NCI-H2196 treated with DMSO at 0.1 percent for 48 hours (cell line): ENCODE data around the gene DDX49.

ENCODE experiments used
- DNase-seq: peaks from one replicate; lab custom pipeline; 2025; ENCODE audit not compliant: unreplicated experiment; lab: John Stamatoyannopoulos, UW

DDX49 gene

GRCh38 chr19:18919086-18919899 is at the start of gene DDX49, which contains the start of gene COPE:
TSS of gene DDX49 (plus strand) at chr19:18919715. CDS start at chr19:18919742, 27 bp downstream.
TSS of gene COPE (minus strand) at chr19:18919387. CDS start at chr19:18919348, 39 bp downstream.
- DNase-seq: peak; percentile 99

GRCh38 chr19:18869781-18870530 is 49.6 kb upstream of the DDX49 start:
- no peak for DNase-seq

- DNase-seq: no peak
These were observed 48.9 kb upstream of the DDX49 start for GRCh38 chr19:18870531-18871172.

GRCh38 chr19:18871543-18871942 is 48.0 kb upstream of the DDX49 start:
- DNase-seq: no peak

- no peak for DNase-seq
These were observed 43.8 kb upstream of the DDX49 start for GRCh38 chr19:18875726-18876125.

- no peak for DNase-seq
These were observed 42.6 kb upstream of the DDX49 start for GRCh38 chr19:18876865-18877264.

- DNase-seq: no peak
These were observed 41.3 kb upstream of the DDX49 start for GRCh38 chr19:18878058-18878797.

- DNase-seq: no peak
These were observed 40.5 kb upstream of the DDX49 start for GRCh38 chr19:18878858-18879578.

GRCh38 chr19:18879579-18880373 is 39.7 kb upstream of the DDX49 start:
- DNase-seq: peak; percentile 26

GRCh38 chr19:18881491-18881890 is 38.0 kb upstream of the DDX49 start:
- no peak for DNase-seq

GRCh38 chr19:18883526-18884304 is 35.8 kb upstream of the DDX49 start:
- no peak for DNase-seq

- DNase-seq: no peak
These were observed 32.5 kb upstream of the DDX49 start for GRCh38 chr19:18886972-18887371.

GRCh38 chr19:18889949-18890745 is 29.4 kb upstream of the DDX49 start:
- DNase-seq: no peak

GRCh38 chr19:18893587-18894253 is 25.8 kb upstream of the DDX49 start:
- DNase-seq: no peak

- peak; percentile 51 for DNase-seq
These were observed 25.1 kb upstream of the DDX49 start for GRCh38 chr19:18894254-18895037.

- DNase-seq: peak; percentile 42
These were observed 24.3 kb upstream of the DDX49 start for GRCh38 chr19:18895038-18895823.
